H9 (cell line): ENCODE measurements around the gene ENO1. TPM values are rescaled to one million over a fixed set of nuclear protein-coding genes. Genes with fewer than 3 reads are reported as not detected.

Experiments
- DNase-seq: peaks from one replicate; pipeline ENCODE4 v3.0.0-alpha.2; 2017
- H2AFZ ChIP-seq: one replicate; pipeline ENCODE4 v1.6.1; 2013; ENCODE audit warnings: mild to moderate bottlenecking, low read length, control low read depth, moderate library complexity
- H2AK5ac ChIP-seq: 2 replicates; pipeline ENCODE4 v1.6.1; 2013; ENCODE audit warnings: low read length, control low read depth, mixed read lengths; ENCODE audit not compliant: insufficient read length
- H2BK120ac ChIP-seq: one replicate; pipeline ENCODE4 v1.6.1; 2013; ENCODE audit warnings: low read depth, mild to moderate bottlenecking, low read length, control low read depth, inconsistent platforms; ENCODE audit not compliant: poor library complexity, severe bottlenecking
- H2BK12ac ChIP-seq: 2 replicates; pipeline ENCODE4 v1.6.1; 2013; ENCODE audit warnings: low read length, control low read depth, mixed read lengths, low read depth; ENCODE audit not compliant: insufficient read length
- H2BK15ac ChIP-seq: 2 replicates; pipeline ENCODE4 v1.6.1; 2013; ENCODE audit warnings: low read depth, low read length, control low read depth
- H2BK20ac ChIP-seq: one replicate; pipeline ENCODE4 v1.6.1; 2013; ENCODE audit warnings: low read depth, mild to moderate bottlenecking, low read length, control low read depth, inconsistent platforms; ENCODE audit not compliant: poor library complexity, severe bottlenecking
- H2BK5ac ChIP-seq: 2 replicates; pipeline ENCODE4 v1.6.1; 2013; ENCODE audit warnings: low read length, control low read depth, mixed read lengths; ENCODE audit not compliant: insufficient read length
- H3K14ac ChIP-seq: 2 replicates; pipeline ENCODE4 v1.6.1; 2013; ENCODE audit warnings: low read length, control low read depth; ENCODE audit not compliant: insufficient read depth
- H3K18ac ChIP-seq: 2 replicates; pipeline ENCODE4 v1.6.1; 2013; ENCODE audit warnings: low read depth, mild to moderate bottlenecking, mixed read lengths, low read length, control low read depth; ENCODE audit not compliant: insufficient read length
- H3K23ac ChIP-seq: 2 replicates; pipeline ENCODE4 v1.6.1; 2013; ENCODE audit warnings: low read length, control low read depth, mixed read lengths, low read depth; ENCODE audit not compliant: insufficient read length
- H3K23me2 ChIP-seq: 2 replicates; pipeline ENCODE4 v1.6.1; 2013; ENCODE audit warnings: low read depth, mild to moderate bottlenecking, mixed read lengths, low read length, control low read depth; ENCODE audit not compliant: insufficient read length, poor library complexity, severe bottlenecking
- H3K27ac ChIP-seq: 2 replicates; pipeline ENCODE4 v1.5.1; 2013; ENCODE audit warnings: low read length, control low read depth, mixed read lengths, low read depth; ENCODE audit not compliant: insufficient read length
- H3K27me3 ChIP-seq: 2 replicates; pipeline ENCODE4 v1.6.1; 2013; ENCODE audit warnings: low read length, control low read depth, inconsistent platforms; ENCODE audit not compliant: insufficient read depth
- H3K4ac ChIP-seq: 2 replicates; pipeline ENCODE4 v1.6.1; 2013; ENCODE audit warnings: low read depth, mild to moderate bottlenecking, control low read depth, inconsistent platforms, low read length, moderate library complexity
- H3K4me1 ChIP-seq: 2 replicates; pipeline ENCODE4 v1.6.1; 2013; ENCODE audit warnings: low read length, control low read depth, inconsistent platforms; ENCODE audit not compliant: insufficient read depth
- H3K4me2 ChIP-seq: 2 replicates; pipeline ENCODE4 v1.6.1; 2013; ENCODE audit warnings: low read length, control low read depth, mixed read lengths; ENCODE audit not compliant: insufficient read length, insufficient read depth
- H3K56ac ChIP-seq: 2 replicates; pipeline ENCODE4 v1.6.1; 2013; ENCODE audit warnings: low read depth, mild to moderate bottlenecking, mixed read lengths, low read length, control low read depth; ENCODE audit not compliant: insufficient read length
- H3K79me1 ChIP-seq: 2 replicates; pipeline ENCODE4 v1.6.1; 2013; ENCODE audit warnings: low read depth, mild to moderate bottlenecking, moderate library complexity, low read length, control low read depth, inconsistent platforms; ENCODE audit not compliant: insufficient read depth, poor library complexity, severe bottlenecking
- H3K79me2 ChIP-seq: 2 replicates; pipeline ENCODE4 v1.6.1; 2013; ENCODE audit warnings: low read length, control low read depth, inconsistent platforms; ENCODE audit not compliant: insufficient read depth
- H3K9ac ChIP-seq: 2 replicates; pipeline ENCODE4 v1.6.1; 2013; ENCODE audit warnings: low read length, control low read depth, mixed read lengths; ENCODE audit not compliant: insufficient read length; ENCODE audit errors: extremely low read depth
- H3K9me3 ChIP-seq: one replicate; pipeline ENCODE4 v1.6.1; 2013; ENCODE audit warnings: low read depth, low read length, inconsistent platforms; ENCODE audit not compliant: control insufficient read depth
- H3T11ph ChIP-seq: one replicate; pipeline ENCODE4 v1.6.1; 2013; ENCODE audit warnings: mild to moderate bottlenecking, low read length, control low read depth, inconsistent platforms
- H4K20me1 ChIP-seq: one replicate; pipeline ENCODE4 v1.6.1; 2013; ENCODE audit not compliant: control insufficient read depth, insufficient read length, insufficient read depth
- H4K5ac ChIP-seq: 2 replicates; pipeline ENCODE4 v1.6.1; 2013; ENCODE audit warnings: low read depth, mild to moderate bottlenecking, mixed read lengths, low read length, control low read depth; ENCODE audit not compliant: insufficient read length
- H4K8ac ChIP-seq: replicated peaks from 2 replicates; pipeline ENCODE4 v1.6.1; 2013; ENCODE audit warnings: low read length, control low read depth, mixed read lengths, low read depth; ENCODE audit not compliant: insufficient read length
- H4K91ac ChIP-seq: 2 replicates; pipeline ENCODE4 v1.6.1; 2013; ENCODE audit warnings: low read depth, mild to moderate bottlenecking, moderate library complexity, mixed read lengths, low read length, control low read depth; ENCODE audit not compliant: insufficient read length
- H3K27ac Mint-ChIP-seq, 3 experiments: 2 replicates in 2 of 3; 3 replicates in 1 of 3; pipeline ENCODE4 v1.8.0; 2020 to 2021; ENCODE audit warnings: mixed read lengths in 3 of 3, mild to moderate bottlenecking in 1 of 3, moderate library complexity in 1 of 3
- H3K27me3 Mint-ChIP-seq: 2 replicates; pipeline ENCODE4 v1.8.0; 2021; ENCODE audit warnings: low read depth, mild to moderate bottlenecking, moderate library complexity, mixed read lengths
- H3K36me3 Mint-ChIP-seq, 3 experiments: 2 replicates in 2 of 3; 3 replicates in 1 of 3; pipeline ENCODE4 v1.8.0; 2020 to 2021; ENCODE audit warnings: low read depth in 3 of 3, mixed read lengths in 3 of 3; ENCODE audit not compliant: insufficient read depth in 1 of 3
- H3K4me1 Mint-ChIP-seq, 2 experiments: 2 replicates each; pipeline ENCODE4 v1.8.0; 2020; ENCODE audit warnings: mixed read lengths in 2 of 2
- H3K4me3 Mint-ChIP-seq, 2 experiments: 2 replicates in 1 of 2; 3 replicates in 1 of 2; pipeline ENCODE4 v1.8.0; 2020 to 2021; ENCODE audit warnings: mild to moderate bottlenecking in 2 of 2, mixed read lengths in 2 of 2, moderate library complexity in 1 of 2
- H3K9me3 Mint-ChIP-seq, 2 experiments: 2 replicates in 1 of 2; 3 replicates in 1 of 2; pipeline ENCODE4 v1.8.0; 2020; ENCODE audit warnings: mild to moderate bottlenecking in 2 of 2, mixed read lengths in 2 of 2, moderate library complexity in 1 of 2
- WGBS: extraction: QIAGEN DNeasy Blood & Tissue Kit; methylation state at CpG from one replicate; pipeline ENCODE4 v1.1.7; 2013; ENCODE audit warnings: missing lambda C conversion rate, low lambda C conversion rate, mixed read lengths; ENCODE audit not compliant: insufficient read length; ENCODE audit errors: extremely low coverage; 5-methylcytosine and 5-hydroxymethylcytosine counted together
- total RNA-seq: library from RNA; stranded (reverse); gene quantifications from 2 replicates; pipeline ENCODE4 v1.2.1, GENCODE V29; 2021
- TF ChIP-seq, protein P1 (sequence below): fragments of 200-600 bp; sonication (generic); conservative IDR thresholded peaks from 3 replicates; pipeline ENCODE4 v1.8.0; 2021; ENCODE audit warnings: antibody characterized with exemption, mild to moderate bottlenecking

Gene ENO1
- total RNA-seq, 1 experiment from 2014 or later = 1,781 TPM

- Mint-ChIP-seq H3K4me1 (peaks cover 38 to 43% of the 10 kb centered on the region in 2 experiments), H3K36me3 (peaks cover 21 to 32% (median 27%) of the 10 kb centered on the region in 3 experiments), H3K27me3 (peaks cover 36% of the 10 kb centered on the region), H3K9me3 (peaks cover 0 to 2% of the 10 kb centered on the region in 2 experiments; a peak in 2 of 5 replicates), H3K4me3 (peak overlapping the region; percentile 64 to 79), H3K27ac (peak overlapping the region in 2 of 3 experiments; percentile 72 to 84; a peak in 5 of 7 replicates)
- H2BK20ac ChIP-seq = no peak overlapping the region
- peak overlapping the region; percentile 28 for H3K18ac ChIP-seq
- no CpG with 5 or more reads among the region's 9 CpGs for WGBS
- no peak overlapping the region for H3T11ph ChIP-seq
- H3K56ac ChIP-seq = no peak overlapping the region
- no peaks in the 10 kb centered on the region for H3K9me3 ChIP-seq
- H3K4ac ChIP-seq = no peak overlapping the region
- no peak overlapping the region for H4K91ac ChIP-seq
- no peak overlapping the region for H2BK15ac ChIP-seq
- H3K27me3 ChIP-seq = no peaks in the 10 kb centered on the region
- no peaks in the 10 kb centered on the region for H3K23me2 ChIP-seq
- no peak overlapping the region for H3K14ac ChIP-seq
- no peak overlapping the region for H2BK120ac ChIP-seq
- H2BK5ac ChIP-seq = no peak overlapping the region
- H3K79me1 ChIP-seq = no peaks in the 10 kb centered on the region
- no peak overlapping the region for H2BK12ac ChIP-seq
- no peak overlapping the region for H4K8ac ChIP-seq
- no peak overlapping the region for H2AFZ ChIP-seq
- no peak overlapping the region for H3K23ac ChIP-seq
- H3K27ac ChIP-seq = no peak overlapping the region
- no peak overlapping the region for H2AK5ac ChIP-seq
- TF ChIP-seq, protein P1, sequence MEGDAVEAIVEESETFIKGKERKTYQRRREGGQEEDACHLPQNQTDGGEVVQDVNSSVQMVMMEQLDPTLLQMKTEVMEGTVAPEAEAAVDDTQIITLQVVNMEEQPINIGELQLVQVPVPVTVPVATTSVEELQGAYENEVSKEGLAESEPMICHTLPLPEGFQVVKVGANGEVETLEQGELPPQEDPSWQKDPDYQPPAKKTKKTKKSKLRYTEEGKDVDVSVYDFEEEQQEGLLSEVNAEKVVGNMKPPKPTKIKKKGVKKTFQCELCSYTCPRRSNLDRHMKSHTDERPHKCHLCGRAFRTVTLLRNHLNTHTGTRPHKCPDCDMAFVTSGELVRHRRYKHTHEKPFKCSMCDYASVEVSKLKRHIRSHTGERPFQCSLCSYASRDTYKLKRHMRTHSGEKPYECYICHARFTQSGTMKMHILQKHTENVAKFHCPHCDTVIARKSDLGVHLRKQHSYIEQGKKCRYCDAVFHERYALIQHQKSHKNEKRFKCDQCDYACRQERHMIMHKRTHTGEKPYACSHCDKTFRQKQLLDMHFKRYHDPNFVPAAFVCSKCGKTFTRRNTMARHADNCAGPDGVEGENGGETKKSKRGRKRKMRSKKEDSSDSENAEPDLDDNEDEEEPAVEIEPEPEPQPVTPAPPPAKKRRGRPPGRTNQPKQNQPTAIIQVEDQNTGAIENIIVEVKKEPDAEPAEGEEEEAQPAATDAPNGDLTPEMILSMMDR = no peak
- peaks cover 26% of the 10 kb centered on the region for H3K79me2 ChIP-seq
- no peak overlapping the region for H3K9ac ChIP-seq
- H4K20me1 ChIP-seq = no peaks in the 10 kb centered on the region
- peaks cover 5% of the 10 kb centered on the region; the same call in 1 of the 2 replicates for H3K4me1 ChIP-seq
- no peak overlapping the region for H4K5ac ChIP-seq
- peak; percentile 51 for DNase-seq
- H3K4me2 ChIP-seq = peak overlapping the region; percentile 48
These were observed 1.6 kb upstream of the ENO1 start for GRCh38 chr1:8879922-8880676.
